GM12891 (cell line): Measurements from ENCODE around the gene CAPN10.

ENCODE experiments used
- POLR2A ChIP-seq: IDR thresholded peaks from 2 replicates; pipeline ENCODE4 v1.6.1; 2011; ENCODE audit warnings: low read depth, low read length, control low read depth
- POLR2AphosphoS5 ChIP-seq: IDR thresholded peaks from 2 replicates; pipeline ENCODE4 v1.6.1; 2011; ENCODE audit warnings: low read depth, low read length, control low read depth
- SPI1 ChIP-seq: IDR thresholded peaks from 2 replicates; pipeline ENCODE4 v1.6.1; 2011; ENCODE audit warnings: low read depth, low read length, control low read depth
- TAF1 ChIP-seq: IDR thresholded peaks from 2 replicates; pipeline ENCODE4 v1.6.1; 2011; ENCODE audit warnings: low read depth, low read length, control low read depth

DNA sequence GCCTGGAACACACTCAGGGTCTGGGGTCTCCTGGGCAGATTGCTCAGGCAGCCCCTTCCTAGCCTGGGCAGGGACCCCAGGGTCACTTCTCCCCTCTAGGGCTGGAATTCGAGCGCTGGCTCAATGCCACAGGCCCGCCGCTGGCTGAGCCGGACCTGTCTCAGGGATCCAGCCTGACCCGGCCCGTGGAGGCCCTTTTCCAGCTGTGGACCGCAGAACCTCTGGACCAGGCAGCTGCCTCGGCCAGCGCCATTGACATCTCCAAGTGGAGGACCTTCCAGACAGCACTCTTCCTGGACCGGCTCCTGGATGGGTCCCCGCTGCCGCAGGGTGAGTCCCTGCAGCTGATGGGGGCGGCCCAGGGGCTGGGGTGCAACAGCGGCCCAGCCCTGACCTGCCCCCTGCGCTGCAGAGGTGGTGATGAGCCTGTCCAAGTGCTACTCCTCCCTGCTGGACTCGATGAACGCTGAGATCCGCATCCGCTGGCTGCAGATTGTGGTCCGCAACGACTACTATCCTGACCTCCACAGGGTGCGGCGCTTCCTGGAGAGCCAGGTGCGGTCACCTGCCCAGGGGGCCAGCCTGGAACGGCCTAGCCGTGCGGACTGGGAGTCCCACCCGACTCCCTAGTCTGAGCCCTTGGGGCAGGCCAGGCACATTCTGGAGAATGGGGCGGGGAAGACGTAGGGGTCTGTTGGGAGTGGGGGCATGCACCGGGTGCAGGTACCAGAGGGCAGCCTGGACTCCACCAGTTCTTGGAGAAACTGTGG, 9.9 kb upstream of the CAPN10 start:
- TF ChIP-seq POLR2A (no peak), POLR2AphosphoS5 (no peak), SPI1 (no peak), TAF1 (no peak)
